HFFc6 (cell line): Measurements from ENCODE around the gene HECW1. TPM values are rescaled to one million over a fixed set of nuclear protein-coding genes. Genes with fewer than 3 reads are reported as not detected.

Experiments
- DNase-seq: peaks from one replicate; pipeline ENCODE4 v3.0.0-alpha.2; 2018
- H3K27ac Mint-ChIP-seq: 2 replicates; pipeline ENCODE4 v1.8.0; 2020; ENCODE audit warnings: mild to moderate bottlenecking, mixed read lengths
- H3K27me3 Mint-ChIP-seq: 2 replicates; pipeline ENCODE4 v1.8.0; 2021; ENCODE audit warnings: mild to moderate bottlenecking, moderate library complexity, mixed read lengths; ENCODE audit not compliant: insufficient read depth
- H3K36me3 Mint-ChIP-seq: 2 replicates; pipeline ENCODE4 v1.8.0; 2021; ENCODE audit warnings: low read depth, mixed read lengths
- H3K4me1 Mint-ChIP-seq: 2 replicates; pipeline ENCODE4 v1.8.0; 2020; ENCODE audit warnings: low read depth, mixed read lengths
- H3K4me3 Mint-ChIP-seq: 2 replicates; pipeline ENCODE4 v1.8.0; 2020; ENCODE audit warnings: mild to moderate bottlenecking, moderate library complexity, mixed read lengths
- H3K9me3 Mint-ChIP-seq: 2 replicates; pipeline ENCODE4 v1.8.0; 2020; ENCODE audit warnings: mild to moderate bottlenecking, mixed read lengths
- total RNA-seq, 6 experiments: library from RNA; stranded (reverse); fragmentation: NEBNext Ultra II Directional; extraction: Animal tissue kit (Norgen Biotek cat#: 25700); gene quantifications; 2 replicates in 1 of 6; 3 replicates in 5 of 6; pipeline ENCODE4 v1.2.3, GENCODE V29; 2021
- TF ChIP-seq, protein P1 (sequence below): fragments of 200-600 bp; sonication (generic); IDR thresholded peaks from 2 replicates; pipeline ENCODE4 v1.5.0; 2021; ENCODE audit warnings: antibody characterized with exemption, mild to moderate bottlenecking

HECW1 gene
- total RNA-seq, 6 experiments from 2014 or later, result 3.4 to 6.5 (median 5.3) TPM

DNA sequence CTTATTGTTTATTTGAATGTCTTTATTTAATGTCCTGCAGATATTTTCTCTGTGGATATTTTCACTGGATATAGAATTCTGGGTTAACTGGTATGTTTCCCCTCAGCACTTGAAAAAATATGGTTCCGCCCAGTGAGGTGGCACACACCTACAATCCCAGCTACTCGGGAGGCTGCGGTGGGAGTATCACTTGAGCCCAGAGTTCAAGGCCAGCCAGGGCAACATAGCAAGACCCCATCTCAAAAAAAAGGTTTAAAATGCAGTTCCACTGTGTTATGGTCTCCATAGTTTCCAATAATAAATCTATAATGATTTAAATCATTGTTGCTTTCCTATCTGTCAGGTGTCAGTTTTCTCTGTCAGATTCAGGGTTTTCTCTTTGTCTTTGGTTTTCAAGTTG lies 305.0 kb downstream of the HECW1 start:
- Mint-ChIP-seq H3K9me3 (no peaks in the 10 kb centered on the region), H3K4me1 (no peaks in the 10 kb centered on the region), H3K36me3 (no peaks in the 10 kb centered on the region), H3K4me3 (no peak overlapping the region), H3K27ac (no peak overlapping the region), H3K27me3 (0 out of 2 replicates have a peak, but pooled peaks cover under 1% of the 10 kb centered on the region)
- no peak for DNase-seq
- TF ChIP-seq, protein P1, sequence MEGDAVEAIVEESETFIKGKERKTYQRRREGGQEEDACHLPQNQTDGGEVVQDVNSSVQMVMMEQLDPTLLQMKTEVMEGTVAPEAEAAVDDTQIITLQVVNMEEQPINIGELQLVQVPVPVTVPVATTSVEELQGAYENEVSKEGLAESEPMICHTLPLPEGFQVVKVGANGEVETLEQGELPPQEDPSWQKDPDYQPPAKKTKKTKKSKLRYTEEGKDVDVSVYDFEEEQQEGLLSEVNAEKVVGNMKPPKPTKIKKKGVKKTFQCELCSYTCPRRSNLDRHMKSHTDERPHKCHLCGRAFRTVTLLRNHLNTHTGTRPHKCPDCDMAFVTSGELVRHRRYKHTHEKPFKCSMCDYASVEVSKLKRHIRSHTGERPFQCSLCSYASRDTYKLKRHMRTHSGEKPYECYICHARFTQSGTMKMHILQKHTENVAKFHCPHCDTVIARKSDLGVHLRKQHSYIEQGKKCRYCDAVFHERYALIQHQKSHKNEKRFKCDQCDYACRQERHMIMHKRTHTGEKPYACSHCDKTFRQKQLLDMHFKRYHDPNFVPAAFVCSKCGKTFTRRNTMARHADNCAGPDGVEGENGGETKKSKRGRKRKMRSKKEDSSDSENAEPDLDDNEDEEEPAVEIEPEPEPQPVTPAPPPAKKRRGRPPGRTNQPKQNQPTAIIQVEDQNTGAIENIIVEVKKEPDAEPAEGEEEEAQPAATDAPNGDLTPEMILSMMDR, result no peak

DNA sequence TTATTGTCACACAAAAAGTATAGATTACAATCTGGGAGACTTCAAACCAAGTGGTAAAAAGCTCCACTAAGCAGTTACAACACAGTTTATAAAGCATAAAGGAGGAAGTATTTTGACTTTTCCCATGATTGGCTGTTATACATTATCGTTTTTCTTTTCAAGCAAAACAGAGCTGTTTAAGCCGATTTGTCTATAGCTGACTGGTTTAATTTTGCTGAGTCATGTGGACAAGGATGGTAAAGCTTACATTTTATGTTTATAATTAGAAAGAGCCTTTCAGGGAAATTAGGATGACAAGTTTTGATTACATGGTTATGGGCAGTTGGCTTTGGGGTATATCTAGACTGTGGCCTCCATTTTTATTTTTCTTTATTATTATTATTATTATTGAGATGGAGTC lies 318.0 kb downstream of the HECW1 start:
- DNase-seq, result no peak
- H3K27me3 Mint-ChIP-seq, result peaks cover 3% of the 10 kb centered on the region
- TF ChIP-seq, protein P1, result no peak
- H3K9me3 Mint-ChIP-seq, result no peaks in the 10 kb centered on the region
- H3K27ac Mint-ChIP-seq, result no peak overlapping the region; the same call in 1 of the 2 replicates
- no peak overlapping the region for H3K4me3 Mint-ChIP-seq
- H3K36me3 Mint-ChIP-seq, result no peaks in the 10 kb centered on the region
- H3K4me1 Mint-ChIP-seq, result peaks cover 18% of the 10 kb centered on the region

DNA sequence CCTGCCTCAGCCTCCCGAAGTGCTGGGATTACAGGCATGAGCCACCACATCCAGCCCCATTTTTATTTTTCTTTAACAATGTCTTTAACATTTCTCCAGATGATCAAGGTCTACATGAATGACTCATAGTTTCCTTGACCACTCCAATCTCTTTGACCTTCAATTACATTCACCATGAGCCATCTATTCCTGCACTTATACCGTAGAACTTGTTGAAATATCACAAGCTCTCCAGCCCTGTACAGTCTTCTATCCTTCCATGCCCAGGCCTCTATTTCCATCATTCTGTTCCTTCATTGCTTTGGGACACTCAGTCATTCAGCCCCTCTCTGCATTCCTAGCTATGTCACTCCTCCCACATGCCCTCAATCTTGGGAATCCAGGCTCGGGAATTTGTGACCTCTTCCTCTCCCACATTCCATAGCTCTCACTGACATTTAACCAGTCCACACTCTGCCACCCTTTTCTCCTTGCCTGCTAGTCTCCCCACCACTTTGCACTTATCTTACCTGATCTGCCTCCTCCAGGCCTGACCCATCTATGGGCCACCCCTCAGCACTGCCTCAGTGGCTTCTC lies 318.7 kb downstream of the HECW1 start:
- peaks cover 18% of the 10 kb centered on the region for H3K4me1 Mint-ChIP-seq
- H3K27me3 Mint-ChIP-seq, result peaks cover 3% of the 10 kb centered on the region
- no peaks in the 10 kb centered on the region for H3K36me3 Mint-ChIP-seq
- no peaks in the 10 kb centered on the region for H3K9me3 Mint-ChIP-seq
- peak; percentile 22 for DNase-seq
- no peak overlapping the region for H3K4me3 Mint-ChIP-seq
- TF ChIP-seq, protein P1, result no peak
- H3K27ac Mint-ChIP-seq, result peak overlapping the region; percentile 15

DNA sequence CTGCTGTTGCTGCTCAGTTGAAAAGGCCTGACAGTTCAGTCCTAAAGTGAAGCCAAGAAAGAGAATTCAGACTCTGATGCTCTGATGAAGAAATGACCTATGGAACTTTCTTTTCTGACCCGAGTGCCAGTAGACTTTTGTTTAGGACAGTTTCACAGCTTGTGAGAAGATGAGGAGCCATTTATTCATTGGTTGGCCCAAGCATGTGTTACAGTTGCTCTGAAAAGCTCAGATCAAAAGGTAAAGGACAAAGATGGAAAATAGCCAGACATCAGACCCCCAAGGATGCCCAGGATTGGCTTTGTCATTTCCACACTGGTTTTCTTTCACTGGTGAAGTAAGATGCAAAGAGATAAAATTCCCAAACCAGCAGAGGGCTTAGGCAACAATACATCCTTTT lies 321.2 kb downstream of the HECW1 start:
- TF ChIP-seq, protein P1, result no peak

DNA sequence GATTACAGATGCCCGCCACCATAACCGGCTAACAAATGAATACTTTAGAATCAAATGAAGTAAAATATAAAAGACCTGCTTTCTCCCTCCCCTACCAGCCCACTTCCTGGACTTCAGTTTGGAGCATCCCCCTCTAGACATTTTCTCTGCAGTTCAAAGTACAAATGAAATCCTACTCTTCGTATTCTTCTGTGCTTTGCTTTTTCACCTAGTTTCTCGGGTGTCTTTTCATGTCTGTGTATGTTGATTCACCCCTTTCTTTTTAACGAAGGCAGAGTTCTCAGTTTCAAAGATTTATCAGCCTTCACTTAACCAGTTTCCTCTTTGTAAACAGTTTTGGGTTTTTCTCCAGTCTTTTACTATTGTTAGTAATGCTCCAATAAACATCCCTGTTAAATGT lies 324.6 kb downstream of the HECW1 start:
- Mint-ChIP-seq H3K9me3 (no peaks in the 10 kb centered on the region), H3K36me3 (no peaks in the 10 kb centered on the region), H3K4me3 (no peak overlapping the region), H3K27ac (no peak overlapping the region), H3K27me3 (peaks cover 3% of the 10 kb centered on the region), H3K4me1 (peaks cover 5% of the 10 kb centered on the region; the same call in 1 of the 2 replicates)
- TF ChIP-seq, protein P1, result no peak
- DNase-seq, result no peak

More for the DNA sequence above, 321.2 kb downstream of the HECW1 start:
- no peaks in the 10 kb centered on the region for H3K36me3 Mint-ChIP-seq
- no peaks in the 10 kb centered on the region for H3K9me3 Mint-ChIP-seq
- peaks cover 3% of the 10 kb centered on the region for H3K27me3 Mint-ChIP-seq
- peaks cover 18% of the 10 kb centered on the region for H3K4me1 Mint-ChIP-seq
- no peak overlapping the region for H3K4me3 Mint-ChIP-seq
- H3K27ac Mint-ChIP-seq, result no peak overlapping the region
- no peak for DNase-seq
